SK-N-MC (cell line): ENCODE results near the gene PHC3.

ENCODE experiments used
- EZH2 ChIP-seq: fragments of 200-600 bp; sonication (generic); IDR thresholded peaks from one replicate; pipeline ENCODE4 v1.6.1; 2017; ENCODE audit warnings: antibody characterized with exemption
- FOXP2 ChIP-seq: optimal IDR thresholded peaks from 2 replicates; pipeline ENCODE3; 2011; ENCODE audit warnings: mild to moderate bottlenecking, moderate library complexity; ENCODE audit not compliant: insufficient read depth; ENCODE audit errors: extremely low read length, control extremely low read depth
- POLR2AphosphoS5 ChIP-seq: IDR thresholded peaks from 2 replicates; pipeline ENCODE4 v1.6.1; 2012; ENCODE audit warnings: mild to moderate bottlenecking, low read depth, low read length, borderline replicate concordance

DNA sequence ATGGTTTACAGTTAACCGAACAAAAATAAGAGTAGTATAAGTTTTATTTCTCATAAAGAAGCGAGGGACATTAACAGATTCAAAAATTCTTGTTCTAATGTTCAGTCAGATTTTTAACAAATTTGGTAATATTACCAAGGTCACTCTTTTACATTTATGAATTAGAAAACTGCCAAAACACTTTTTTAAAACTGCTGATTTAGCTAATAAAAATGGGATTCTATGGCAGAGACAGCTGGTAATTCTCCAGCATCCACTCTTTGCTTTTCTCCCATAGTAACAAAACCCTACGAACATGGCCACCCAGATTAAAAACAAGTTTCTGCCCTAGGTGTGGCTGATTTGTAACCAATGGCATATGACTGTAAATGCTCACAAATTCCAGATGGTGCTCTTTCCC is 72.6 kb downstream of the PHC3 start:
- no peak for TF ChIP-seq EZH2
- no peak for TF ChIP-seq POLR2AphosphoS5
- TF ChIP-seq FOXP2, result no peak
